WI38 (cell line): ENCODE results near the gene MYOM1.

ENCODE experiments used
- H3K4me3 ChIP-seq: 2 replicates; pipeline ENCODE4 v1.5.1; 2011; ENCODE audit warnings: low read depth, mild to moderate bottlenecking, control low read depth, low read length
- TF ChIP-seq, protein P1 (sequence below): IDR thresholded peaks from 2 replicates; pipeline ENCODE4 v1.5.1; 2012; ENCODE audit warnings: low read depth, mild to moderate bottlenecking, control low read depth, low read length

The MYOM1 gene

DNA sequence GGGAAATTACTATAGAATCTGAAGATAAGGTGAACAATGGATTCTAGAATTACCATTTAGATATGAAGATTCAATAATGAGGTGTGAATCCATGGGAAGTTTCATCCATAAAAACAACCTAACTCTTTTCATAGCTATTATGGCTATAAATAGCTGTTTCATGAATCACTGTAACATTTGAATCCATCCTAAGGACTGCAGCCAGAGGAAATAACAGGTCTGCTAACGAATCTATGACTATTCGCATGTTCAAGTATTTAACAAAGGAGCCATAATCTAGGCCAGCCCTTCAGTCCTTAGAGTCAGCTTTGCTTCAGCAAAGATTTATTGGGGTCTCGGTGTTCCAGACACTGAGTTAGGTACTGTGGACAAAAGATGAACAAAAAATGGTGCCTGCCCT is 87.1 kb downstream of the MYOM1 start:
- no peak overlapping the region for H3K4me3 ChIP-seq
- TF ChIP-seq, protein P1, sequence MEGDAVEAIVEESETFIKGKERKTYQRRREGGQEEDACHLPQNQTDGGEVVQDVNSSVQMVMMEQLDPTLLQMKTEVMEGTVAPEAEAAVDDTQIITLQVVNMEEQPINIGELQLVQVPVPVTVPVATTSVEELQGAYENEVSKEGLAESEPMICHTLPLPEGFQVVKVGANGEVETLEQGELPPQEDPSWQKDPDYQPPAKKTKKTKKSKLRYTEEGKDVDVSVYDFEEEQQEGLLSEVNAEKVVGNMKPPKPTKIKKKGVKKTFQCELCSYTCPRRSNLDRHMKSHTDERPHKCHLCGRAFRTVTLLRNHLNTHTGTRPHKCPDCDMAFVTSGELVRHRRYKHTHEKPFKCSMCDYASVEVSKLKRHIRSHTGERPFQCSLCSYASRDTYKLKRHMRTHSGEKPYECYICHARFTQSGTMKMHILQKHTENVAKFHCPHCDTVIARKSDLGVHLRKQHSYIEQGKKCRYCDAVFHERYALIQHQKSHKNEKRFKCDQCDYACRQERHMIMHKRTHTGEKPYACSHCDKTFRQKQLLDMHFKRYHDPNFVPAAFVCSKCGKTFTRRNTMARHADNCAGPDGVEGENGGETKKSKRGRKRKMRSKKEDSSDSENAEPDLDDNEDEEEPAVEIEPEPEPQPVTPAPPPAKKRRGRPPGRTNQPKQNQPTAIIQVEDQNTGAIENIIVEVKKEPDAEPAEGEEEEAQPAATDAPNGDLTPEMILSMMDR: no peak

DNA sequence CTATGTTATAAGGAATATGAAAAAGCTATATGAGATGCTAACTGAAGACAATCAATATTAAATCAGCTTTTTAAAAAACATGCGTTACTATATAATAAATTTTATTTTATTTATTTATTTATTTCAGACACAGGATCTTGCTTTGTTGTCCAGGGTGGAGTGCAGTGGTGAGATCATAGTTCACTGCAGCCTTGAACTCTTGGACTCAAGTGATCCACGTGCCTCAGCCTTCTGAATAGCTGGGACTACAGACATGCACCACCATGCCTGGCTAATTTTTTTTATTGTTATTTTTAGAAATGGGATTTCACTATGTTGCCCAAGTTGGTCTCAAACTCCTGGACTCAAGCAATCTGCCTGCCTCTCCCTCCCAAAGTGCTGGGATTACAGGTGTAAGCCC is 89.4 kb downstream of the MYOM1 start:
- TF ChIP-seq, protein P1: no peak
- H3K4me3 ChIP-seq: no peak overlapping the region

DNA sequence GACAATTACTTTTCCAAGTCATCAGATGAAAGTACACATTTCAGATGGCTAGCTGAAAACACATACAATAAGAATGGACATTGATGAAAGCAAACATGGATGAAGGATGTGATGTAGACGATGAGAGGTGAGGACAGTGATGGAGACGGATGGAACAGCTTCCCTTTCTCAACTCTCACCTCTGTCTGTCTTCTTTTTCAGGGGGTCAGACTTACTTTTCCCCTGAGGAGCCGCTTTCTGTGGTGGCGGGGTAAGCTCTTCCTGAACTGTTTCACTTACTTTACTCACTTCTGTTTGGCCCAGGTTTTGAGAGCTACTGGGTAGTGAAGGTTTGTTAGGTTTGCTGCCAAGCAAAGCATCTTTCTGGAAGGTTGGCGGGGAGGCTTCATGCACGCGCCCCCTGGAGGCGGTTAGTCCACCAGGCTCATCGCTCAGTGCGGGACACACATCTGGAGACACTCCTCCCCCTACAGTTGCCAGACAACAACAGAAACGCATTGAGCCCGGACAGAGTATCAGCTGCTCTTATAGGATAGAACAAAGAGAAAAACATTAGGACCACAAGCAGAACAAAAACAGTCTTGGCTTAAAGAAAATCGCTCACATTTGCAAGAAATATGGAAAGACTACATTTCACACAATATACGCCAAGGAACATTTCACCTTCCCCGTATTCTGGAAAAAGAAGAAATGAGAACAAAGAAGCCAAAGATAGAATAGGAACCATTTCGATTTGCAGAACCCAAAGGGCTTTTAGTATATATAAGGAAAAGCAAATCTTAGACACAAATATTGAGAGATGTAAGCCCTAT is 90.5 kb downstream of the MYOM1 start:
- no peak overlapping the region for H3K4me3 ChIP-seq
- TF ChIP-seq, protein P1: peak; percentile 95

DNA sequence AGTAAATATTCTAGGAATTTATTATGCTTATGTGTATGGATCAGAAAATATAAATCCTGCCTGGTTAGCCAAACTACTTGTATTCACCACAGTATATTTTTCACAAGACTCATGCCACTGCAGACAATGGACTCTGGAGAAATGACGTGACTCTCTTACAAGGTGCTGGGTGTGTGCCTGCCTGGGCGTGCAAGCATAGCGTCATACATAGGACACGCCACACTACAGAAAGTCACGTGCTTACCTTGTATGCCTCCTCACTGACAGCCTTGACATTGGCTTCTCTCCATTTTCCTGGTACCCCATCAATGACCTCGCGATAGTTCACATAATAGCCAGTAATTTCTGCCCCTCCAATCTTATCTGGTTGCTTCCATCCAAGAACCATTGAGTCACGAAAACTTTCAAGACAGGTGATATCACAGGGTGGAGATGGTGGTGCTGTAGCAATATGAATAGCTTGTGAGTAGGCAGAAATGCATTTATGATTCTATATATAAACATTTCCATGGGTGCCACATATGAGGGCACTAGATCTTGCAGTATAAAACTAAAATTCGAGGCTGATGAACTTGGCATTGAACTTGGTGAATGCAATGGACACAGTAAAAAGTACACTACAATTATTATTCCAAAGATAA is 93.2 kb downstream of the MYOM1 start:
- no peak overlapping the region for H3K4me3 ChIP-seq
- TF ChIP-seq, protein P1: no peak

DNA sequence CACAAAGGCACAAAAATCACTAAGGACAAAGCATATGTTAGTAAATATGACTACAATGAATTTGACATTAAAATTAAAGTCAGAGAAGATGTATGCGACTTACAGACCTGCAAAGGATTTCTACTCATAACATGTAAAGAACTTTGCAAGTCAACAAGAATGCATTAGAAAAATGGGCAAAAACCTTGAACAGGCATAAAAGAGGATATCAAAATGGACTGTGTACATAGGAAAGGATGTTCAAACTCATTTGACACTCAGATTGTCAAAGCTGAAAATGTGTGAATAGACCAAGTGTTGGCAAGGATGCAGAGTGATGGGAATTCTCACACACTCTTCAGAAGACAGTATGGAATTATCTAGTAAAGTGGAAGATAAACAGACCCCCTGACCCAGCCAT is 94.9 kb downstream of the MYOM1 start:
- TF ChIP-seq, protein P1: no peak
- H3K4me3 ChIP-seq: no peak overlapping the region

DNA sequence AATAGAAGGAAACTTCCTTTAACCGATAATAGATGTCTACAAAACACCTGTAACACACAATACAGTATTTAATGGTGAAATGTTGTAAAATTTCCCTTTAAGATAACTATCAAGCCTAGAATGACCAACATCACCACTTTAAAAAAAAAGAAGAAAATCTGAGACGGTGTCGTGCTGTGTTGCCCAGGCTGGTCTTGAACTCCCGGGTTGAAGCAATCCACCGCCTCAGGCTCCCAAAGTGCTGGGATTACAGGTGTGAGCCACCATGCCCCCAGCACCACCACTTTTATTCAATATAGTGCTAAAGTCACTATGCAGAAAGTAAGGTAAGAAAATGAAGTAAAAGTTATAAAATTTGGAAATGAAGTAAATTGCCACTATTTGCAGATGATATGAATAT is 96.9 kb downstream of the MYOM1 start:
- TF ChIP-seq, protein P1: no peak
- H3K4me3 ChIP-seq: no peak overlapping the region

DNA sequence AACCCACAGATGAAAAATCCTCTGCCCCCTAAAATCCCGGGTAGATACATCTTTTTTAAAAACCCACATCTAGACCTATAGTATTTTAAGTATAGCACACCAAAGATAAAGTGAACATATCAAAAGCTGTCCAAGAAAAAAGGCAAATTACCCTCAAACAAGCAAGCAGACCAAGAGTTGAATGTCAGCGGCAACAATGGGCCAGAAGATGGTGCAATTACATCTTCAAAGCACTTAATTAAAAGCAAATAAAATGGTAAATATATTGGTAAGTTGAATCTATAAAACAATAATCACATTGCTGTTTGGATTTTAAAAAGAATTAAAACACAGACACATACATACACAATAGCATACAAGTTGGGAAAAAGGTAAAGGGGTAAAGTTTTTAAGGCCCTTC is 98.5 kb downstream of the MYOM1 start:
- H3K4me3 ChIP-seq: no peak overlapping the region
- TF ChIP-seq, protein P1: no peak
